K562 (cell line): ENCODE measurements around the gene RAB7A.

ENCODE experiments used
- ARID4B ChIP-seq: sonication (generic); formaldehyde crosslinking; IDR thresholded peaks from 2 replicates; pipeline ENCODE4 v1.8.0; 2022; ENCODE audit warnings: mild to moderate bottlenecking, missing genetic modification reagents
- CEBPZ ChIP-seq: fragments of 150-350 bp; IDR thresholded peaks from 2 replicates; pipeline ENCODE4 v1.6.1; 2014; ENCODE audit warnings: low read depth, mild to moderate bottlenecking, low read length, borderline replicate concordance
- CTCF ChIP-seq, 3 experiments: IDR thresholded peaks in 2 of 3; conservative IDR thresholded peaks in 1 of 3; 2 replicates each; pipeline ENCODE4 v1.5.1; 2011 to 2012; ENCODE audit warnings: low read length in 3 of 3, mild to moderate bottlenecking in 3 of 3, control low read depth in 2 of 3, improper control_type of control experiment in 1 of 3, inconsistent platforms in 1 of 3, low read depth in 1 of 3, mixed read lengths in 1 of 3, moderate library complexity in 1 of 3; ENCODE audit not compliant: insufficient read depth in 2 of 3
- ELF4 ChIP-seq: fragments of 450-650 bp; formaldehyde crosslinking; IDR thresholded peaks from 2 replicates; pipeline ENCODE4 v1.4.0; 2022; ENCODE audit warnings: missing genetic modification characterization
- GABPA ChIP-seq: fragments of 200-800 bp; sonication (Bioruptor generic); conservative IDR thresholded peaks from 2 replicates; pipeline ENCODE4 v1.6.1; 2016; ENCODE audit warnings: low read depth, missing genetic modification characterization, missing compliant biosample characterization
- GATAD2B ChIP-seq: fragments of 450-650 bp; IDR thresholded peaks from 2 replicates; pipeline ENCODE4 v1.6.1; 2017; ENCODE audit warnings: mild to moderate bottlenecking, borderline replicate concordance
- HNRNPUL1 ChIP-seq: fragments of 200-400 bp; formaldehyde crosslinking; IDR thresholded peaks from 2 replicates; pipeline ENCODE4 v1.6.1; 2017; ENCODE audit warnings: low read length
- NRF1 ChIP-seq, 2 experiments: fragments of 450-650 bp; IDR thresholded peaks in 1 of 2; conservative IDR thresholded peaks in 1 of 2; 2 replicates each; pipeline ENCODE4 v1.6.1; 2014; ENCODE audit warnings: mild to moderate bottlenecking in 2 of 2
- POU5F1 ChIP-seq: fragments of 150-350 bp; IDR thresholded peaks from 2 replicates; pipeline ENCODE4 v1.6.1; 2014; ENCODE audit warnings: borderline replicate concordance, low read length, low read depth, mild to moderate bottlenecking; ENCODE audit not compliant: partially characterized antibody
- PPARD ChIP-seq: fragments of 250-450 bp; sonication (Bioruptor Pico); IDR thresholded peaks from 2 replicates; pipeline ENCODE4 v1.8.0; 2022; ENCODE audit warnings: inconsistent platforms, mild to moderate bottlenecking, moderate library complexity
- SIN3A ChIP-seq, 2 experiments: fragments of 150-350 bp in 1 of 2; IDR thresholded peaks; 2 replicates each; pipeline ENCODE4 v1.6.1; 2011 to 2016; ENCODE audit warnings: borderline replicate concordance in 2 of 2, low read depth in 2 of 2, low read length in 2 of 2, mild to moderate bottlenecking in 2 of 2, moderate library complexity in 2 of 2; ENCODE audit not compliant: control insufficient read depth in 1 of 2
- SMARCA4 ChIP-seq: fragments of 450-650 bp; IDR thresholded peaks from 2 replicates; pipeline ENCODE4 v1.6.1; 2016
- SP1 ChIP-seq: sonication (generic); formaldehyde crosslinking; IDR thresholded peaks from 2 replicates; pipeline ENCODE4 v1.8.1; 2022; ENCODE audit warnings: mild to moderate bottlenecking, missing genetic modification reagents
- ZNF212 ChIP-seq: fragments of 450-650 bp; formaldehyde crosslinking; IDR thresholded peaks from 2 replicates; pipeline ENCODE4 v1.4.0; 2020; ENCODE audit warnings: mild to moderate bottlenecking

GRCh38 chr3:128800241-128801187 lies 74.5 kb downstream of the RAB7A start:
- TF ChIP-seq GATAD2B (no peak), ZNF212 (CRISPR knock-in tag) (no peak), SP1 (CRISPR knock-in tag) (no peak), SMARCA4 (no peak), NRF1 (conservative IDR thresholded peaks at IDR 0.05 in 1 of 2, IDR thresholded peaks at IDR 0.05 in 1 of 2) (no peak), CTCF (IDR thresholded peaks at IDR 0.05 in 2 of 3, conservative IDR thresholded peaks at IDR 0.05 in 1 of 3; ENCODE audit: insufficient read depth in 2 of 3, low read depth in 1 of 3, low read length in 3 of 3) (no peak), PPARD (CRISPR knock-in tag) (no peak), HNRNPUL1 (no peak), SIN3A (IDR thresholded peaks at IDR 0.05; ENCODE audit: borderline replicate concordance in 2 of 2, control insufficient read depth in 1 of 2, low read depth in 2 of 2, low read length in 2 of 2) (no peak), CEBPZ (no peak), ARID4B (no peak), GABPA (tag) (no peak), ELF4 (no peak), POU5F1 (no peak)
